Keratinocyte (primary cell): ENCODE measurements around the gene PLP1. TPM values are rescaled to one million over a fixed set of nuclear protein-coding genes. Genes with fewer than 3 reads are reported as not detected.

Experiments
- DNase-seq: peaks from one replicate; pipeline ENCODE4 v3.0.0-alpha.2; 2011; ENCODE audit warnings: low read depth, missing footprints, low spot score
- FAIRE-seq: peaks from 2 replicates; lab custom pipeline; 2011; peaks lifted over from hg19 to GRCh38; lab: Jason Lieb, UNC
- H2AFZ ChIP-seq: 2 replicates; pipeline ENCODE4 v1.6.0; 2012; ENCODE audit warnings: low read length, control low read depth, inconsistent platforms; ENCODE audit not compliant: control insufficient read depth
- H3K27ac ChIP-seq: 2 replicates; pipeline ENCODE4 v1.5.1; 2011; ENCODE audit warnings: low read length; ENCODE audit not compliant: control insufficient read depth, insufficient read depth
- H3K27me3 ChIP-seq: 3 replicates; pipeline ENCODE4 v1.6.0; 2011; ENCODE audit warnings: low read length; ENCODE audit not compliant: control insufficient read depth, insufficient read depth; ENCODE audit errors: extremely low read depth
- H3K36me3 ChIP-seq, 2 experiments: 2 replicates in 1 of 2; 3 replicates in 1 of 2; pipeline ENCODE4 v1.5.1; 2011; ENCODE audit warnings: low read length in 2 of 2, mild to moderate bottlenecking in 1 of 2; ENCODE audit not compliant: control insufficient read depth in 2 of 2, insufficient read depth in 2 of 2; ENCODE audit errors: extremely low read depth in 1 of 2
- H3K4me1 ChIP-seq: 3 replicates; pipeline ENCODE4 v1.5.1; 2011; ENCODE audit warnings: low read length; ENCODE audit not compliant: control insufficient read depth, insufficient read depth; ENCODE audit errors: extremely low read depth
- H3K4me2 ChIP-seq: 3 replicates; pipeline ENCODE4 v1.6.0; 2011; ENCODE audit warnings: low read depth, low read length; ENCODE audit not compliant: control insufficient read depth, insufficient read depth; ENCODE audit errors: extremely low read depth
- H3K4me3 ChIP-seq, 3 experiments: fragments of 200-600 bp in 1 of 3; sonication (generic) in 1 of 3; 2 replicates in 2 of 3; 3 replicates in 1 of 3; pipeline ENCODE4 v1.5.1; 2011 to 2016; ENCODE audit warnings: low read length in 3 of 3, mild to moderate bottlenecking in 3 of 3, control low read depth in 2 of 3, inconsistent platforms in 1 of 3, low read depth in 1 of 3, mixed read lengths in 1 of 3, mixed run types in 1 of 3, moderate library complexity in 1 of 3; ENCODE audit not compliant: control insufficient read depth in 2 of 3, insufficient read depth in 2 of 3; ENCODE audit errors: extremely low read depth in 1 of 3
- H3K79me2 ChIP-seq: 2 replicates; pipeline ENCODE4 v1.6.0; 2012; ENCODE audit warnings: low read length; ENCODE audit not compliant: control insufficient read depth, insufficient read depth
- H3K9ac ChIP-seq: 3 replicates; pipeline ENCODE4 v1.6.0; 2011; ENCODE audit warnings: low read length; ENCODE audit not compliant: control insufficient read depth, insufficient read depth; ENCODE audit errors: extremely low read depth
- H3K9me1 ChIP-seq: 3 replicates; pipeline ENCODE4 v1.6.0; 2011; ENCODE audit warnings: low read length; ENCODE audit not compliant: control insufficient read depth, insufficient read depth; ENCODE audit errors: extremely low read depth
- H3K9me3 ChIP-seq: 2 replicates; pipeline ENCODE4 v1.5.1; 2012; ENCODE audit warnings: low read depth, low read length; ENCODE audit not compliant: control insufficient read depth
- H4K20me1 ChIP-seq: 3 replicates; pipeline ENCODE4 v1.6.0; 2011; ENCODE audit warnings: low read length; ENCODE audit not compliant: control insufficient read depth, insufficient read depth; ENCODE audit errors: extremely low read depth
- CTCF ChIP-seq, 3 experiments: IDR thresholded peaks in 1 of 3; conservative IDR thresholded peaks in 1 of 3; optimal IDR thresholded peaks in 1 of 3; 2 replicates in 2 of 3; 3 replicates in 1 of 3; pipeline versions ENCODE3 to v1.5.1; 2011; ENCODE audit warnings: low read length in 3 of 3, mild to moderate bottlenecking in 3 of 3, moderate library complexity in 2 of 3, control low read depth in 1 of 3, inconsistent platforms in 1 of 3; ENCODE audit not compliant: insufficient read depth in 2 of 3; ENCODE audit errors: extremely low read depth in 1 of 3
- EZH2 ChIP-seq: IDR thresholded peaks from one replicate; pipeline ENCODE4 v1.6.1; 2012; ENCODE audit warnings: inconsistent platforms, mild to moderate bottlenecking, low read length, moderate library complexity
- dilution Hi-C: fragments of 300-500 bp; cut with MboI; formaldehyde crosslinking; loops from one replicate; pipeline ENCODE4 v1.7.0; 2020; ENCODE audit warnings: low sequenced_read_pairs; ENCODE audit not compliant: extremely low pct_ligation_motif_present
- polyA plus RNA-seq, 5 experiments: library from polyadenylated mRNA; depleted of rRNA in 3 of 5; stranded (reverse) in 3 of 5; stranded (forward) in 1 of 5; unstranded in 1 of 5; fragments of >200 nt; gene quantifications; 1 replicate in 1 of 5; 2 replicates in 3 of 5; 3 replicates in 1 of 5; pipeline versions ENCODE4 v1.2.1 to v1.2.3, GENCODE V29; 2011 to 2012; ENCODE audit warnings: missing spikeins in 2 of 5, low read depth in 1 of 5, low replicate concordance in 1 of 5

The PLP1 gene
- polyA plus RNA-seq, 1 donor (not counting 4 experiments of a cell fraction or from before 2014, with no cell fraction given), result not detected

GRCh38 chrX:103823591-103823990 is 47.0 kb downstream of the PLP1 start:
- H3K4me2 ChIP-seq, result no peak overlapping the region

GRCh38 chrX:103825881-103826280 is 49.2 kb downstream of the PLP1 start:
- no peaks in the 10 kb centered on the region for H4K20me1 ChIP-seq
- FAIRE-seq (no peak), DNase-seq (no peak)
- H2AFZ ChIP-seq, result no peak overlapping the region
- H3K9me1 ChIP-seq, result no peaks in the 10 kb centered on the region
- no peaks in the 10 kb centered on the region for H3K4me1 ChIP-seq
- H3K27ac ChIP-seq, result no peak overlapping the region
- no peaks in the 10 kb centered on the region for H3K79me2 ChIP-seq
- H3K9ac ChIP-seq, result no peak overlapping the region
- TF ChIP-seq CTCF (optimal IDR thresholded peaks at IDR 0.05 in 1 of 3, IDR thresholded peaks at IDR 0.05 in 1 of 3, conservative IDR thresholded peaks at IDR 0.05 in 1 of 3; ENCODE audit: extremely low read depth in 1 of 3, insufficient read depth in 2 of 3, low read length in 3 of 3) (no peak), EZH2 (no peak)
- no peaks in the 10 kb centered on the region for H3K36me3 ChIP-seq
- no peak overlapping the region for H3K4me2 ChIP-seq
- no peak overlapping the region for H3K4me3 ChIP-seq
- H3K9me3 ChIP-seq, result no peaks in the 10 kb centered on the region
- dilution Hi-C loops, result no loop called here
- H3K27me3 ChIP-seq, result peaks cover 1% of the 10 kb centered on the region

More at GRCh38 chrX:103823591-103823990, 47.0 kb downstream of the PLP1 start:
- Histone ChIP-seq H2AFZ (no peak overlapping the region), H3K4me1 (no peaks in the 10 kb centered on the region), H3K27me3 (no peaks in the 10 kb centered on the region), H4K20me1 (no peaks in the 10 kb centered on the region), H3K4me3 (no peak overlapping the region), H3K36me3 (no peaks in the 10 kb centered on the region), H3K9ac (no peak overlapping the region), H3K9me3 (no peaks in the 10 kb centered on the region), H3K79me2 (no peaks in the 10 kb centered on the region), H3K9me1 (no peaks in the 10 kb centered on the region), H3K27ac (no peak overlapping the region)
- TF ChIP-seq EZH2, result no peak
- FAIRE-seq (no peak), DNase-seq (no peak)
- dilution Hi-C loops, result no loop called here

GRCh38 chrX:103828529-103828928 is 51.9 kb downstream of the PLP1 start:
- dilution Hi-C loops, result no loop called here

More at GRCh38 chrX:103828529-103828928, 51.9 kb downstream of the PLP1 start:
- Histone ChIP-seq H2AFZ (no peak overlapping the region), H4K20me1 (no peaks in the 10 kb centered on the region), H3K9me1 (no peaks in the 10 kb centered on the region), H3K9me3 (no peaks in the 10 kb centered on the region), H3K4me3 (no peak overlapping the region), H3K27ac (no peak overlapping the region), H3K36me3 (no peaks in the 10 kb centered on the region), H3K27me3 (peaks cover 7% of the 10 kb centered on the region), H3K4me1 (no peaks in the 10 kb centered on the region), H3K4me2 (no peak overlapping the region), H3K79me2 (no peaks in the 10 kb centered on the region), H3K9ac (no peak overlapping the region)
- FAIRE-seq (no peak), DNase-seq (no peak)
- TF ChIP-seq EZH2, result no peak
